ENCODE data around the gene TCF23. TPM values are rescaled to one million over a fixed set of nuclear protein-coding genes. Genes with fewer than 3 reads are reported as not detected.

Gene TCF23
- total RNA-seq, 1 experiment from 2014 or later, result not detected

DNA sequence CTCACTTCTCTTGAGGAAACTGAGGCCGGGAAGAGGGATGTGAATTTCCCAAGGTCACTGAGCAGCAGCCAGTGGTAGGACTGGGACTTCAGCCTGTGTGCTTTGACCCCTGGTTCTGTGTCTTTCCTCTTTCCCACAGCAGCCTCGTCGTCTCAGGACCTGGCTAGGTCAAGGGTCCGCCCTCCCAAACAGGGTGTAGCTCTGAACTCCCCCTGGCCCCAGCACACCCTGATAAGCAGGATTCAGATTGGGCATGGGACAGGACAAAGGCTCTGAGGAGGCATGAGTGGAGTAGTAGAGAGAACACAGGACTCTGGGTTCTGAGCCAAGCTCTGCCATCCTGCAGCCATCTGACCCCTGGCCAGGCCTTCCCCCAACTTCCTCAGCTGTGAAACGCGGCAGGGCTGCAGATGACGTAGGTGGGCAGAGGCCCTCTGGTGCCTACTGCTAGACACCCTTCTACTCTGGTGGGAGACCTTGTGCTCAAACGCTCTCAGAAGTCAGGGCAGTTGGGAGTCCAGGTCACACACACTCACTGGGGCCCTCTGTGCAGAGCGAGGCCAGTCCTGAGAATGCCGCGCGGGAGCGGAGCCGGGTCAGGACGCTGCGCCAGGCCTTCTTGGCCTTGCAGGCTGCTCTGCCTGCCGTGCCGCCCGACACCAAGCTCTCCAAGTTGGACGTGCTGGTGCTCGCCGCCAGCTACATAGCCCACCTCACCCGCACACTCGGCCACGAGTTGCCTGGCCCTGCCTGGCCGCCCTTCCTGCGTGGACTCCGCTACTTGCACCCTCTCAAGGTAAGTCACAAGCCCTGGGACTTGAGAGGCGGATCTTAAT is 984 bp downstream of the TCF23 start:
- no peaks in the 10 kb centered on the region for H3K9me3 ChIP-seq (ENCODE audit: insufficient read depth, low read depth)
- no peaks in the 10 kb centered on the region for H3K4me1 ChIP-seq (replicated peaks; ENCODE audit: insufficient read depth)
- no peak overlapping the region for H2AFZ ChIP-seq
- TF ChIP-seq, protein P1, sequence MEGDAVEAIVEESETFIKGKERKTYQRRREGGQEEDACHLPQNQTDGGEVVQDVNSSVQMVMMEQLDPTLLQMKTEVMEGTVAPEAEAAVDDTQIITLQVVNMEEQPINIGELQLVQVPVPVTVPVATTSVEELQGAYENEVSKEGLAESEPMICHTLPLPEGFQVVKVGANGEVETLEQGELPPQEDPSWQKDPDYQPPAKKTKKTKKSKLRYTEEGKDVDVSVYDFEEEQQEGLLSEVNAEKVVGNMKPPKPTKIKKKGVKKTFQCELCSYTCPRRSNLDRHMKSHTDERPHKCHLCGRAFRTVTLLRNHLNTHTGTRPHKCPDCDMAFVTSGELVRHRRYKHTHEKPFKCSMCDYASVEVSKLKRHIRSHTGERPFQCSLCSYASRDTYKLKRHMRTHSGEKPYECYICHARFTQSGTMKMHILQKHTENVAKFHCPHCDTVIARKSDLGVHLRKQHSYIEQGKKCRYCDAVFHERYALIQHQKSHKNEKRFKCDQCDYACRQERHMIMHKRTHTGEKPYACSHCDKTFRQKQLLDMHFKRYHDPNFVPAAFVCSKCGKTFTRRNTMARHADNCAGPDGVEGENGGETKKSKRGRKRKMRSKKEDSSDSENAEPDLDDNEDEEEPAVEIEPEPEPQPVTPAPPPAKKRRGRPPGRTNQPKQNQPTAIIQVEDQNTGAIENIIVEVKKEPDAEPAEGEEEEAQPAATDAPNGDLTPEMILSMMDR (conservative IDR thresholded peaks at IDR 0.05), result no peak
- TF ChIP-seq EZH2 (IDR thresholded peaks at IDR 0.05; ENCODE audit: low read depth), result no peak
- H3K27ac ChIP-seq, result no peak overlapping the region
- ChIA-PET POLR2A (ENCODE audit: unreplicated experiment) (no interaction called here), CTCF (no interaction called here)
- H4K20me1 ChIP-seq (ENCODE audit: insufficient read depth), result no peaks in the 10 kb centered on the region
- no peaks in the 10 kb centered on the region for H3K9me2 ChIP-seq (ENCODE audit: insufficient read depth)
- intact Hi-C loops (cut with micrococcal nuclease; ENCODE audit: unreplicated experiment), result no loop called here
- H3K36me3 ChIP-seq (ENCODE audit: low read depth), result no peaks in the 10 kb centered on the region
- H3K4me2 ChIP-seq, result no peak overlapping the region
- H3K79me2 ChIP-seq (ENCODE audit: low read depth), result no peaks in the 10 kb centered on the region
- no TSS peak for BruUV-seq (replicated peaks)
- no peak for DNase-seq
- no peak overlapping the region for H3K4me3 ChIP-seq
- peaks cover 4% of the 10 kb centered on the region; the same call in 1 of the 2 replicates for H3F3A ChIP-seq (ENCODE audit: insufficient read depth, low read depth)
- H3K27me3 ChIP-seq (ENCODE audit: insufficient read depth, low read depth), result no peaks in the 10 kb centered on the region

DNA sequence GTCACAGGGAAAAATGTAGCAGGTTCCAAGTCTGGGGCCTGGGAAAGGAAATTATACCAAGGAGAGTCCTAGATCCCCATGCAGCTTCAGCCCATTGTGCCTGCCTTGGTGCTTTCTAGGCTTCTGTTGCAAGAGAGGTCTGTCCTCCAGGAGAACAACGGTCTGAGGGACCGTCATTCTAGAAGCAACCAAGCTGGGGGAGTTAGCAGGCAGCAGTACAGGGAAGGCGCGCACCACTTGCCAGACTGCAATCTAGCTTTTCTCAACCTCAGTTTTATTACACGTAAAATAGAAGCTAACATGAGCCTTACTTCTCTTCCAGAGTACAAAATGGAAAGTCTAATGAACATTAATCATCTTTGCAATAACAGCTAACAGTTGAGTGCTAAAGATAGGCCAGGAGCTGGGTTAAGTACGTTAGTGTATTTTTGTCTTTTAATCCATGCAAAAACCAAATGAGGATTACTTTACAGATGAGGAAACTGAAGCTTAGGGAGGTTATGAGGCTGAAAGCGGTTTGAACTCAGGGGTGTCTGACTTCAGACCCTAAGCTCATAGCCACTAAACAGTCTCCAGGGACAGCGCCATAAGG is 1.9 kb downstream of the TCF23 start:
- DNase-seq, result no peak
- Histone ChIP-seq H3K9me3 (ENCODE audit: insufficient read depth, low read depth) (no peaks in the 10 kb centered on the region), H3K4me1 (replicated peaks; ENCODE audit: insufficient read depth) (no peaks in the 10 kb centered on the region), H3K27ac (no peak overlapping the region), H3K9me2 (ENCODE audit: insufficient read depth) (no peaks in the 10 kb centered on the region), H3K79me2 (ENCODE audit: low read depth) (no peaks in the 10 kb centered on the region), H3F3A (ENCODE audit: insufficient read depth, low read depth) (peaks cover 4% of the 10 kb centered on the region; the same call in 1 of the 2 replicates), H3K27me3 (ENCODE audit: insufficient read depth, low read depth) (no peaks in the 10 kb centered on the region), H3K36me3 (ENCODE audit: low read depth) (no peaks in the 10 kb centered on the region), H3K4me2 (no peak overlapping the region), H3K4me3 (no peak overlapping the region), H4K20me1 (ENCODE audit: insufficient read depth) (no peaks in the 10 kb centered on the region), H2AFZ (no peak overlapping the region)
- CTCF ChIA-PET, result no interaction called here
- intact Hi-C loops (cut with micrococcal nuclease; ENCODE audit: unreplicated experiment), result no loop called here
- POLR2A ChIA-PET (ENCODE audit: unreplicated experiment), result no interaction called here
- TF ChIP-seq, protein P1 (conservative IDR thresholded peaks at IDR 0.05), result no peak
- no peak for TF ChIP-seq EZH2 (IDR thresholded peaks at IDR 0.05; ENCODE audit: low read depth)
- no TSS peak for BruUV-seq (replicated peaks)

DNA sequence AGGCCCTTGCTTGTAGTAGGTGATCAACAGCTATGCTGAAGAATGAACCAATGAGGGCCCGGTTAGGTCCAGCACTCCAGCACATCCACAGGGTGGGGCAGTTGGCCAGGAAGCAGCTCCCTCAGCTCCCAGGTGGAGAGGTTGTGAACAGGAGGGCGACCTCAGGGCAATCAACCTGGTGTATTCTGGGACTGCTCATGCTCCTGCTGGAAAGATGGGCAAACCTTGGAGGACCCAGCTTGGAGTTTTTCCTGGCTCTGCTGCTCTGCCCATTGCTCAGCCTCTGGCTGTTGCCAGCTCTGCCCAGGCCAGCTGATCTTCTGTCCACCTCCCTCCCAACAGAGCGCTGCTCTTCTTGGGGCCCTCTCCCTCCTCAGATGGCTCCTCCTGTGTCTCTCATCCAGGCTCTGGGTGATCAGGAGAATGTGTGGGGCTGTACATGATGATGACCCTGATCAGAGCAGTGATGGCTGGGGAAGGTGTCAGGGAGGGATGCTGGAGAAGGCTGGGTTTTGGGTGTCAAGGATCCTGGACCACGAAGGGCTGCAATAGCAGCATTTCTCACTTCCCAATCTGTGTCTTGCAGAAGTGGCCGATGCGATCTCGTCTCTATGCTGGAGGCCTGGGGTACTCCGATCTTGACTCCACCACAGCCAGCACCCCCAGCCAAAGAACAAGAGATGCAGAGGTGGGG is 3.4 kb downstream of the TCF23 start:
- TF ChIP-seq, protein P1 (conservative IDR thresholded peaks at IDR 0.05), result no peak
- TF ChIP-seq EZH2 (IDR thresholded peaks at IDR 0.05; ENCODE audit: low read depth), result no peak
- Histone ChIP-seq H3K4me3 (no peak overlapping the region), H3K27ac (no peak overlapping the region), H3F3A (ENCODE audit: insufficient read depth, low read depth) (peaks cover 4% of the 10 kb centered on the region; the same call in 1 of the 2 replicates), H3K27me3 (ENCODE audit: insufficient read depth, low read depth) (no peaks in the 10 kb centered on the region), H3K9me2 (ENCODE audit: insufficient read depth) (no peaks in the 10 kb centered on the region), H4K20me1 (ENCODE audit: insufficient read depth) (no peaks in the 10 kb centered on the region), H3K4me2 (no peak overlapping the region), H3K9me3 (ENCODE audit: insufficient read depth, low read depth) (no peaks in the 10 kb centered on the region), H3K36me3 (ENCODE audit: low read depth) (no peaks in the 10 kb centered on the region), H3K79me2 (ENCODE audit: low read depth) (no peaks in the 10 kb centered on the region), H3K4me1 (replicated peaks; ENCODE audit: insufficient read depth) (no peaks in the 10 kb centered on the region), H2AFZ (no peak overlapping the region)
- intact Hi-C loops (cut with micrococcal nuclease; ENCODE audit: unreplicated experiment), result no loop called here
- no TSS peak for BruUV-seq (replicated peaks)
- ChIA-PET CTCF (no interaction called here), POLR2A (ENCODE audit: unreplicated experiment) (interaction anchor here (0.6 kb wide), 2 partner anchors 184 to 215 kb away, joined by 3 read pairs; no protein-coding TSS in a partner anchor)
- DNase-seq, result no peak

Measured in PC-9 (cell line).